HG03469 (cell line): Measurements from ENCODE around the gene KLK10.

Experiments
- ATAC-seq: cut with Tn5 transposase; IDR thresholded peaks from one replicate; pipeline ENCODE4 v1.9.1; 2021; ENCODE audit warnings: mild to moderate bottlenecking, moderate library complexity, moderate number of reproducible peaks; ENCODE audit not compliant: unreplicated experiment

The KLK10 gene

GRCh38 chr19:51027126-51027806, 7.8 kb upstream of the KLK10 start:
- ATAC-seq: no peak

- no peak for ATAC-seq
Measured at GRCh38 chr19:51026554-51026831, 7.0 kb upstream of the KLK10 start, which contains the start of gene KLK11. Gene KLK11 (minus strand): TSS chr19:51026616. CDS start chr19:51025631, 985 bp downstream.

- ATAC-seq: no peak
Measured at GRCh38 chr19:51025809-51026553, 6.5 kb upstream of the KLK10 start.

GRCh38 chr19:51025401-51025800, 5.9 kb upstream of the KLK10 start:
- no peak for ATAC-seq

- no peak for ATAC-seq
Measured at GRCh38 chr19:51024924-51025323, 5.4 kb upstream of the KLK10 start.

GRCh38 chr19:51023946-51024345, 4.4 kb upstream of the KLK10 start:
- ATAC-seq: no peak

GRCh38 chr19:51022526-51022925, 3.0 kb upstream of the KLK10 start:
- no peak for ATAC-seq

- ATAC-seq: no peak
Measured at GRCh38 chr19:51020988-51021651, 1.6 kb upstream of the KLK10 start.

- ATAC-seq: no peak
Measured at GRCh38 chr19:51018745-51019543, 565 bp downstream of the KLK10 start.

- no peak for ATAC-seq
Measured at GRCh38 chr19:51016798-51017683, 2.5 kb downstream of the KLK10 start.

- ATAC-seq: no peak
Measured at GRCh38 chr19:51015691-51016267, 3.7 kb downstream of the KLK10 start.

- no peak for ATAC-seq
Measured at GRCh38 chr19:51014242-51014641, 5.3 kb downstream of the KLK10 start.

GRCh38 chr19:51012661-51013190, 6.8 kb downstream of the KLK10 start:
- no peak for ATAC-seq

GRCh38 chr19:51010066-51010795, 9.3 kb downstream of the KLK10 start:
- no peak for ATAC-seq

GRCh38 chr19:51009061-51009891, 10.2 kb downstream of the KLK10 start:
- no peak for ATAC-seq

- ATAC-seq: no peak
Measured at GRCh38 chr19:51007488-51007887, 12.0 kb downstream of the KLK10 start.

GRCh38 chr19:51006406-51006805, 13.1 kb downstream of the KLK10 start:
- ATAC-seq: no peak

- ATAC-seq: no peak
Measured at GRCh38 chr19:51005248-51005647, 14.3 kb downstream of the KLK10 start.
